Activated CD4-positive, alpha-beta T cell treated with anti-CD3 and anti-CD28 coated beads, Interleukin-2, Interleukin-6, amounts not matched to agents 100 ng/mL and 50 ng/mL, durations not matched to agents 16 hours and 8 hours (primary cell): ENCODE measurements around the gene GLYATL3.
A peak's percentile ranks its signal among the peaks of the same experiment; 100 is the strongest.

Experiments used
- DNase-seq: peaks from one replicate; pipeline ENCODE4 v3.0.0-alpha.2; 2020

The GLYATL3 gene

DNA sequence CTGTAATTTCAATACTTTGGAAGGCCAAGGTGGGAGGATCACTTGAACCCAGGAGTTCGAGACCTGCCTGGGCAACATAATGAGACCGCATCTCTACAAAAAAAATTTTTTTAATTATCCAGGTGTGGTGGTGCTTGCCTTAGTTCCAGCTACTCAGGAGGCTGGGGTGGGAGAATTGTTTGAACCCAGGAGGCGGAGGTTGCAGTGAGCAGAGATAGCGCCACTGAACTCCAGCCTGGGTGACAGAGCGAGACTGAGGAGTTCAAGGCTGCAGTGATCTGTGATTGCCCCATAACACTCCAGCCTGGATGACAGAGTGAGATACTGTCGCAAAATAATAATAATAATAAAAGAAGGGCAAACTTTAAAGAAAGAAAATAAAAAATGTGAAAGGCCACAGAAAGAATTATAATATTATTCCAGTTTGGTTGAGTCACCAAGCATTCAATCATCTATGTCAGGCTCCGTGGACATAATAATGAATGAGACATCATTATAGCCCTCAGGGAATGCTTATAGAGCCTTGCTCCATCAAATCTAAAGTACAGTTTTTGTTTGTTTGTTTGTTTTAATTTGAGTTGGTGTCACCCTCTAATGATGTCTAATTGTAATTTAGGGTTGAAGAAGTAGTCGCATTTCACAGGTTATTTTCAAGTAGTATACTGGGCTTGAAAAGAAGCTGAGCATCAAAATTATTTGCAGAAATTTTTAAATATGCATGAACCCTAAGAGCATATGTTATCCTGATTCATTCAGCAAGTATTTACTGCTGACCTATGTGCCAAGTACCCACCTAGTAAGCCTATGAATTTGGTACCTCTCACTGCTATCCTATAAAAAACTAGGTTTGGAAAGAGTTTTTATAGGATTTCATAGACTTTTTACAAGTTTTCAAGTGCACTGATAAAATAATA lies 15.1 kb downstream of the GLYATL3 start:
- no peak for DNase-seq

DNA sequence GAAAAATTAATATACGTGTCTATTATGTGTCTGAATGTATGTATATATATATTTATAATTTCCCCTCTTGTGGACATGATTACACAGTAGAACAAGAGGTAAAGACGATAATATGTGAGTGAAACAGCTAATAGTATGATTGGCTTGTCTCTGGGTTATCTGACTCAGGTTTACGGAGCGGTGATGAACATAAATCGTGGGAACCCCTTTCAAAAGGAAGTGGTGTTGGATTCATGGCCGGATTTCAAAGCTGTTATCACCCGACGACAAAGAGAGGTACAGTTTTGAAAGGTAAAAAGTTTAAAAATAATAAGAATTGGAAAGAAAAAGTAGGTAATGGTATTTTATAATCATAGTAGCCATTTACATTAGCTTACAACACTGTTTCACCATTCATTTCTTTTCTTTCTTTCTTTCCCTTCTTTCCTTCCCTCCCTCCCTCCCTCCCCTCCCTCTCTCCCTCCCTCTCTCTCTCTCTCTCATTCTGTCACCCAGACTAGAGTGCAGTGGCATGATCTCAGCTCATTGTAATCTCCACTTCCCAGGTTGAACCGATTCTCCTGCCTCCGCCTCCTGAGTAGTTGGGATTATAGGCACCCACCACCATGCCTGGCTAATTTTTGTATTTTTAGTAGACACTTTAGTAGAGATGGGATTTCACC lies 15.9 kb downstream of the GLYATL3 start:
- DNase-seq: no peak

GRCh38 chr6:49516147-49516505 lies 16.4 kb downstream of the GLYATL3 start:
- DNase-seq: no peak

- no peak for DNase-seq
These were observed 18.2 kb downstream of the GLYATL3 start for GRCh38 chr6:49517919-49518318.

GRCh38 chr6:49519660-49520059 lies 19.9 kb downstream of the GLYATL3 start:
- DNase-seq: no peak

- DNase-seq: no peak
These were observed 23.2 kb downstream of the GLYATL3 start for GRCh38 chr6:49522710-49523593.

GRCh38 chr6:49523901-49524300 lies 24.2 kb downstream of the GLYATL3 start:
- DNase-seq: no peak

DNA sequence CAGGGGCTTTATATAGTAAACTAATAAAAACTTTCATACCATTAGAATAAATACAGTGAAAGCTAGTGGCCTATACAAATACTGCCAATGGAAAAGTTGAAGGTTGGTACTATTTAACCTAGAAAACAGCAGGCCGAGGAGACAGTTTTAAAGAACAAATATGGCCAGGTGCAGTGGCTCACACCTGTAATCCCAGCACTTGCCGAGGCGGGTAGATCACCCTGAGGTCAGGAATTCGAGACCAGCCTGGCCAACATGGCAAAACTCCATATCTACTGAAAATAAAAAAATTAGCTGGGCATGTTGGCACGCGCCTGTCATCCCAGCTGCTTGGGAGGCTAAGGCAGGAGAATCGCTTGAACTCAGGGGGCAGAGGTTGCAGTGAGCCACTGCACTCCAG lies 24.8 kb downstream of the GLYATL3 start:
- no peak for DNase-seq

DNA sequence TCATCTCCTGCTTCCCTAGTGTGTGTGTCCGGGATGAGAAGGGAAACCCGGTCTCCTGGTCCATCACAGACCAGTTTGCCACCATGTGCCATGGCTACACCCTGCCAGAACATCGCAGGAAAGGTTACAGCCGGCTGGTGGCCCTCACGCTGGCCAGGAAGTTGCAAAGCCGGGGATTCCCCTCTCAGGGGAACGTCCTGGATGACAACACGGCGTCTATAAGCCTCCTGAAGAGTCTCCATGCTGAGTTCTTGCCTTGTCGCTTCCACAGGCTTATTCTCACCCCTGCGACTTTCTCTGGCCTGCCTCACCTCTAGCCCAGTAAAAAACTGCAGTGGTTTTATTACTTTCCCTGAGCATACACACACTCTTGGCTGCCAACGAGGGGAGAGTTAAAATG lies 26.9 kb downstream of the GLYATL3 start:
- no peak for DNase-seq

DNA sequence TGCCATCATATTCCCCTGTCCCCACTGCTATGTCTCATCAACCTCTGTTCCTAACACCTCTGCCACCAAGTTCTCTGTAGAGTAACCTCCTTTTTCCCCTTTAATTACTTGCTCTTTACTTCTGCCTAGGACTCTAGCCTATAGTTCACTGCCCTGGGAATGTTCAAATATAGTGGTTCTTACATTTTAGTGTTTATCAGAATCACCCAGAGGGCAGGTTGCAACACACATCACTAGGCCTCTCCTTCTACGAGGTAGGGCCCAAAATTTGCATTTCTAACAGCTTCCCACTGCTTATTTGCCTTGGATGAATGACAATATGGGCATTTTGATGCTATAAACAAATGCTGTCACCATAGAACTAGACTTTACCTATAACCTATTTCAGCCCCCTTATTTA lies 27.6 kb downstream of the GLYATL3 start:
- no peak for DNase-seq

GRCh38 chr6:49528571-49528970 lies 28.8 kb downstream of the GLYATL3 start:
- DNase-seq: no peak

- no peak for DNase-seq
These were observed 30.5 kb downstream of the GLYATL3 start for GRCh38 chr6:49530141-49530776.

DNA sequence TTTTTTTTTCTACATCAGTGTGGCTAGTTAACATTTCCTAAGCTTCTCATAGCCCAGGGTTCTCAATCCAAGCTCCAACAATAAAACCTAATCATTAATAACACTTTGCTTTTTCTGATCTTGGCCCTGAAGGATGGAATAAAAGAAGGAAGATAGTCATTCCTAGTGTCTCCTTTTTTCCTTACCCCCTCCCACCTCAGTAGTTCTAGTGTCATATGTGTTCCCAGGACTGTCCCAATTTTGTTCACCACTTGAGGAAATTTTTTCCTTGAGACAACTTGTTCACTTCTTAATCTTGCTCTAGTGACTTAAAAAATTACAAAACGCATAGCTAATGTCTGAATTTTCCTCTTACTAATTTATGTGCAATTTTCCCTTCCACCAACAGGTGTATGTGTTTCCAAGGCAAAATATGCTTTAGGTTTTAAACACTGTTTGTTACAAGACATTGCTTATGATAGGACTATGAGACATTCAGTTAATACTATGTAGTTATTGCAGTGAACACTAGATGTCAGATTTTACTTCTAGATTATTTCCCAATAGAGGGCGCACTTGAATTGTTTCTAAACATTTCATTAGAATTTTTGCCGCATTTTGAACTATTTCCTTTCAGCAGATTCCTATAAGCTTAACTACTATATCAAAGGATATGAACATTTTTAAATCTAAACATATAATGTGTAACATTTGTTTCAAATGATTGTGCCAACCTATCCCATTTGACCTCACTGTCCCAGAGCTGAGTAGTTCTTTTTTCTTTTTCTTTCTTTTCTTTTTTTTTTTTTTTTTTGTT lies 32.2 kb downstream of the GLYATL3 start:
- DNase-seq: peak; percentile 49

- no peak for DNase-seq
These were observed 36.1 kb downstream of the GLYATL3 start for GRCh38 chr6:49535795-49536194.

GRCh38 chr6:49539102-49539501 lies 39.4 kb downstream of the GLYATL3 start:
- no peak for DNase-seq

DNA sequence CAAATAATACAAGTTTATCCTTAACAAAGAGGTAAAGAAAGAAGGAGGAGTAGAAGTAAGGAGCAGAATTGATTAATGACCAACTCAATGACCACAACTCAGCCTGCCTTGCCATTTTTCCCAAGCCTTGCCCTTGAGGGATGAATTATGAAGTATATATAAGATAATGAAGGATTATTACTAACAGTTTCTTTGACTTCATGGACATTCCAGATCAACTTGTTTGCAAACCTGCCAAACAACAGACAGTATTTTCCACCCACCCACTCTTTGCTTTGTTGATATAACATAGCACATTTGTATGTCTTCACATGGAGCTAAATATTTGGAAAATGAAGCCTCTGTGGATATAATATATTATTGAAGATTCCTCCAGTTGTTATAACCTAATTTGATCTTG lies 40.9 kb downstream of the GLYATL3 start:
- no peak for DNase-seq

- DNase-seq: no peak
These were observed 41.5 kb downstream of the GLYATL3 start for GRCh38 chr6:49541210-49541724.

GRCh38 chr6:49541936-49542335 lies 42.2 kb downstream of the GLYATL3 start:
- DNase-seq: no peak

GRCh38 chr6:49543087-49543858 lies 43.5 kb downstream of the GLYATL3 start:
- DNase-seq: no peak

- DNase-seq: no peak
These were observed 46.6 kb downstream of the GLYATL3 start for GRCh38 chr6:49546331-49546730.
